HG02642 (cell line): ENCODE data around the gene TLN1.

Experiments used
- ATAC-seq: cut with Tn5 transposase; IDR thresholded peaks from one replicate; pipeline ENCODE4 v1.9.1; 2021; ENCODE audit warnings: mild to moderate bottlenecking; ENCODE audit not compliant: unreplicated experiment, poor library complexity

Gene TLN1

DNA sequence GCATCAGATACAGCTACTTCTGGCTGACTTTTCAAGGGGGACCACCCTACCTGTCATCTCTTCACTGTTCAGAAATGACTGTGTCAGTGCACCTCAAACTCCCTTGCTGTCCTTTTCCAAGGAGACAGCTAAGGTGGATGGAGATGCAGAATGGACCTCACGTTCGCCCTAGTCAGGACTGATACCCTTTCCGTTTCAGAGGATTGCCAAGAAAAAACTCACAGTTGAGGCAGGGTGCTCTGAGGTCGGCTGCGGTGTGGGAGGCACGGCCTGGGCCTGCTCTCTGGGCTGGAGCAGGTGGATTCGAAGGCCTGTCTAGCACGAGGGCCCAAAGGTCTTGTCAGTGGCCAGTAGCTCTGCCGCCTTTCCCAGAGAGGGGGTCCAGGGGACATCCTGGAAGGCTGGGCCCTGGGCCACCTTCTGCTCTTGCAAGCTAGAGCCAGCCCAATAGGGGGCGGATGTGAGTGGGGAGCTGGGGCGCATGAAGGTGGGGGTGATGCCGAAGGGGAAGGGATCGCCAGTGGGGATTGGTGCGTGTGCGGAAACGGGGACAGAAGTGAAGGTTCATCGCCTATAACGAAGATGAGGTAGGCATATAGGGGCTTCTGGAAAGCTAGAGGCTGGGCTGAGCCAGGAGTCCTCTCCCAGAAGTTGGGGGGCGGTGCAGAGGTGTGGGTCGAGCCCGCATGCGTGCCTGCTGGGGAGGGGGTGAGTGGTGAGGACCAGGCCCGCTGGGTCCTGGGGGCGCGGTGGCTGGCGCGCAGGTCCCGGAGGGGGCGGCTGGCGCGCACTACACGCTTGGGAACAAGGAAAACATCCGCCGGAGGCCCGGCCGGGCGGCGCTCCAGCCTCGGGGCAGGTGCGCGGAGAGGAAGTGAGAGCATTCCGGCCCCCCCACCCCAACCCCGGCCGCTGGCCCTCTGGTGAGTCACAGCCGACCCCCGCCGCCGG is 24.6 kb upstream of the TLN1 start:
- peak; percentile 72 for ATAC-seq

DNA sequence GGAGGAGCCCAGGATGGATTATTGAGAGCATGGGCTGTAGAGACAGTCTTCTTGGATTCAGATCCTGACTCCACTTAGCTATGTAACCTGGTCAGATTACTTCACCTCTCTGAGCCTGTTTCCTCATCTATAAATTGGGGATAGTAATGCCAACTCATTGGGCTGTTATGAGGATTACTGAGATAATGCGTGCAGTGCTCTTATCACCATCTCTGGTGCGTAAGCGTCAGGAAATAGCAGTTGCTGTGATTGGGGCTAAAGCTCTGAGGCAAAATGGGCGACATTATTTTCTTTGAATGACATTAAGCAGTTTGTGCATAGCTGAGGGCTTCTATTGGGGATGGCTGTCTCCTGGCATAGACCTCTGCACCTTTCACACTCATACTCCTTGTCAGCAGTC is 23.1 kb upstream of the TLN1 start:
- no peak for ATAC-seq

DNA sequence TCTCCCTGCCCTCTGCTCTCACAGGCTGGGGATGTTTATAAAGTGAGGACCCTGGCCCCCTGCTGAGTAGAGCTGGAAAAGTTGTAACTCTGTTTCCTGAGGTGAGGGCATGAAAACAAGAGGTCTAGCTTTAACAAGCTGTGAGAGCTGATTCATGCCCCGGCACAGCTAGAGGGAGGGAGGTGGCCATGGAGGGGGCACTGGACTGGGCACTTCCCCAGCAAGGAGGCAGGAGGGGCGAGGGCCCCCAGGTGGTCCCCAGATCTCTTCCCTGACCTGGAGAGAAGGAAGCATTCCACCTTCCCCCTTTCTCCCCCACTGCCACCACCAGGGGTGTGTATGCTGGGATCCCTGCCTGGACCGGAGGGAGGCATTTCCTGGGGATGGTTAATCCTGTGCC is 22.3 kb upstream of the TLN1 start, which contains the start of gene MSMP:
TSS of gene MSMP (minus strand) at position 13 of the 400 bp plus-strand sequence. CDS start 147 bp downstream, outside the sequence.
- ATAC-seq: no peak

DNA sequence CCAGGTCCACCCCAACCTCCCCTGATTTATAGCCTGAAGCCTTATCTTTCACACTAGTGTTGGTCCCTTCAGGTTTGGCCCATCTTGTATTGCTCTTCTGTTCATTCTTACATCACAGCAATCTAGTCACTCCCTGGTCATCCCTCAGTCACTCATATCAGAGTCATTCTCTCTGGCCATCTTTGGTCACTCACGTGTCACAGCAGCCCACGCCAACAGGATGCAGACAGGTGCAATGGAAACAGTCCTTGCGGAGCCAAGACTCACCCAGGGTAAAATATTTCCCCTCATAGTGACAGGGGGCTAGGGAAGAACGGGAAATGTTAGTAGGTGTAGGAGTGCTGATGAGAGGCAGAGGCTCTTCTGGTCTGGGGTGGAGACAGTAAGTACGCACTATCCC is 21.5 kb upstream of the TLN1 start:
- ATAC-seq: no peak

DNA sequence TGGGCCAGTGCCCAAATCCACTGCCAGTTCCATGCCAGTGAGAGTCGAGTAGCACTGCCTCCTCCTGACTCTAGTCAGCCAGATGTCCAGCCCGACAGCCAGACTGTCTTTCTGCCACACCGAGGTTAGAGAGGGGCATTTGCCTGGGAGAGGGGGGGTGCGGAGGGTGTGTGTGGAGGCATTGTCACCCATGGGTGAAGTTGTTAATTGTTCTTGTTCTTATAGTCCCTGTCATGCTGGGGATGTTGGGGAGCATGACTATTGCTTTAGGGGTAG is 18.2 kb upstream of the TLN1 start:
- no peak for ATAC-seq

DNA sequence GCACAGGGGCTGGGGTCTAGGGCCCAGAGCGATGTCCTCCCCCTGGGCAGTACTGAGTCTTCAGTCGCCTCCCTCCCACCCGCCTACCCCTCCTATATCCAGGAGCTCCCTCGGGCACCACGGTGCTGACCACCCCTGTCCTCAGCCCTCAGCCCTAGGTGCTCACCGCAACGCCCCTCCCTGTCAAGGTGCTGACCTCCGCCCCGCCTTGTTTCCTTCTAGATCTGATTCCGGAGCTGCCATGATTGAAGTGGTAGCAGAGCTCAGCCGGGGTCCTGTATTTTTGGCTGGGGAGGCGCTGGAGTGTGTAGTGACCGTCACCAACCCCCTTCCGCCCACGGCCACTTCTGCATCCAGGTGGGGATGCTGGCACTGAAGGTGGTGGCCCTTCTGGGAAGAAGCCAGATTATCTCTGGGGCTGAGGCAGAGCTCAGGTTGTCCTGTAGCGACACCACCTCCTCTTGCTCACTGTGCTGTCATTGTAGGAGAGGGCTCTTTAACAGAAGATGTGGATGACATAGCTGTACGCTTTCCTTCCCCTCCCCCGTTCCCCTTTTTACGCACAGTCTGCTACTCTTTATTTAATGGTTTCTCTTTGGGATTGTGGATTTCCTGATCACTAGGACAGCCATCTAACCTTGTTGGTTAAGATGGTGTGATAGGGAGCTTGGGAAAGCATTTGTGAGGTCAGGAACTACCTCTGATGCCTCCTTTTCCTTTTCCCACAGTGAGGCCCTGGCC is 17.7 kb upstream of the TLN1 start:
- peak; percentile 25 for ATAC-seq

DNA sequence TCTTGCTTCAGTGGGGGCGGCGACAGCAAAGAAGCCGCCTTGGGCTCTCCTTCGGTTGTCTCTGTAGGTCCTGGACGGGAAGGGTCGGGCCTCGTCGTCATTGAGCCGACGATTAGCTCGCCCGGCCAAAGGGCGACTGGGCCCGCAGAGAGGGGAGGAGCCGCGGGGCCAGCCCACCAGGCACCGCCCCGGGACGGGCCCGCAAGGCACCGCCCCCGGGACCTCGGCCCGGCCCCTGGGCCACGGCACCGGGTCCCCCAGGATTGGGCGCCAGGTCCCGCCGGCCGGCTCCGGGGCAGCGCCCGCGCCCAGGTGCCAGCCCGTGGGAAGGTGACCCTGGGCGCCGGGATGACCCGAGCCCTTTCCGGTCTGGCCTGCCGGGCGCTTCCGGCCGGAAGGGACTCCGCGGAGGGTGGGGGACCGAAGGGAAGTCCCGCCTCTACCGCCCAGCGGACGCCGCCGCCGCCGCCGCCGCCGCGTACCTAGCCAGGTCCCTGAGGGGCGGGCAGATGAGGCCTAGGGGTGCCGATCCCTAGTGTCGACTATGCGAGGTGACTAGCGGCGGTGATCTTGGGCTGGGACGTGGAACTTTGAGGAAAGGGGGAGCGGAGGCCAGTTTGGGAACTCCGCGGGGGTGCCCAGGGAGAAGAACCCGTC is 17.0 kb upstream of the TLN1 start, which contains the start of the genes GBA2 and RGP1:
TSS of gene GBA2 (minus strand) at position 371 of the 657 bp plus-strand sequence. CDS start 524 bp downstream, outside the sequence.
TSS of gene RGP1 (plus strand) at position 430 of the 657 bp plus-strand sequence. CDS start 469 bp downstream, outside the sequence.
- ATAC-seq: peak; percentile 83

DNA sequence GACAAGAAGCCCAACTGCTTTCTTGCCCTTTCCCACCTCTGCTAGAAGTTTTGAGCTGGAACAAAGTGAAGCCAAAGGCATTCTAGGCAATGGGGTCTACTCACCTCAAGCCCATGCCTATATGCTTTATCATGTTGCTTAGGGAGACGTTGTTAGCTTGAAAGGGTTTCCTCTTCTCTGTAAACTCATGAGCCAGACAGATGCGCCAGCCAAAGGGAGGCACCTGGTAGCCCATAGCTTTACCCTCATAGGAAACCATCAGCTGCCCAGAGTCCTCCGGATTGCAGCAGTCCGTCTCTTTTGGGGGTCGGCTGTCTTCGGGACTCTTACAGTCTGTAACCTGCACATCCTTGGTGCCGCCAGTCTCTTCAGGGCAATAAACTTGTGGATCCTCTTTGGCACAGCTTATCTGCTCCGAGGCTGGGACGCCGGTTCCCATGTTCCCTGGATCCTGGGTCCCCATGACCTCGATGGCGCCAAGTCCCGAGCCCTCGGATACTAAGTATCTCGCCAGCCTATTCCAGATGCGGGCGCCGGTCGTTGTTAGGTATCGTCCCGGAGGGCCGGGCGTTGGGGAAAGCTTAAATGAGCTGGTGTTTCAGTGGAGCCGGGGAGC is 16.4 kb upstream of the TLN1 start:
- ATAC-seq: no peak

DNA sequence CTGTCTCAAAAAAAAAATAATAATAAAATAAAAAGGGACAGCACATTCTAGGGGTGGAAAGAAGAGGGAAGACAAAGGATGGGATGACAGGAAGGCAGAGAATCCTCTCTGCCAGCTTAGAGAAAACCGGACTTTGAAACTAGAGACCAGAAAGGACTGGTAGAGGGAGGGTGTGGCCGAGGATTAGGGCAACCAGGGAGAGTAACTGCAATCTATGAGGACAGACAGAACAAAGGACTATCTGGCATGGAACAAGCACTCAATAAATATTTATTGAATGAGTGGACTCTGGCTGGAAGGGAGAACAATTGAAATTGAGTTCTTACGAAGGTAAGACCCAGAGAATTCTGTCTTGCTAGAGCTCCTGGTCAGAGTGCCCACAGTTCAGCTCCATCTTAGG is 14.6 kb upstream of the TLN1 start:
- ATAC-seq: no peak

DNA sequence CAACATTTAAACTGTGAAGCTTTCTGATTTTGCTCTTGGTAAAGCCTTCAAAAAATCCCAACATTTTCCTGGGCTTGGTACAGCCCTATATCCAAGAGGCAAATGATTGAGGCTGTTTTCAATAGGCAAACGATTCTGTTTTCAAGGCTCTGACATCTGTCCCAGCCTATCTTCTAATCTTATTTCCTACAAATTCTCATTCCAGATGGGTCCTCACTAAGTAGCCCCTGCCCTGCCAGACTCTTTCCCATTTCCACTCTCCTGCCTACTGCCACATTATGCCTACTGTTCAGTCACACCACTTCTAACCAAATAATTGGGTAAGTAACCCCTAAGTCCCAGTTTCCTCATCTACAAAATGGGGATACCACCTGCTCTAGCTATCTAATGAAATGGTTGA is 13.6 kb upstream of the TLN1 start:
- ATAC-seq: no peak

DNA sequence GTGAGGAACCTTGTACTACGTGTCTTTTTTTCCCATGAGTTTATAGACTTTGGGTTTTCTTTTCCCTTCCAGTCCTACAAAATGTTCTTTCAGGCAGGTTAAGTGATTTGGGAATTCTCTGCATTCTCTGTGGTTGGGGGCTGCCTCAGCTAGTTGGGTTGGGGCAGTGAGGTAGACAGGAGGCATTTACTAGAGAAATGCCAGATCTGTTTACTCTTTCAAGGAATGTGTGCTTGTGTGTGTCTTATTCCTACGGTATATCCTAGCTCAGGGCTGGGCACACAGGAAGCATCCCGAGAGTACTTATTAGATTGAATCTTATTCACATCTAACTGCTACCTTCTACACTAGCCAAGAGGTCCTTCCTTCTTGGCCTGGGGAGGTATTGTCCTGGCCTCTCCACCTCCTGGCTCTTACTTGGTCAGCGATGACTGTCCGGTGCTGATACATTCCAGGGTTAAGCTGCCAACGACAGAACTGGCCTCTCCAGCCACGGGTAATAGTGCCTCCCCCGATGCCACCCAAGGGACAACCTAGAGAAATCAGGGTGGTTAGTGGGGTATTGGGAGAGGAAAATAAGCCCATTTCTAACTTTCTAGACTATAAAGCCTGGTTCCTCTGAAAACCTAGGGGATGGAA is 12.0 kb upstream of the TLN1 start:
- ATAC-seq: no peak

DNA sequence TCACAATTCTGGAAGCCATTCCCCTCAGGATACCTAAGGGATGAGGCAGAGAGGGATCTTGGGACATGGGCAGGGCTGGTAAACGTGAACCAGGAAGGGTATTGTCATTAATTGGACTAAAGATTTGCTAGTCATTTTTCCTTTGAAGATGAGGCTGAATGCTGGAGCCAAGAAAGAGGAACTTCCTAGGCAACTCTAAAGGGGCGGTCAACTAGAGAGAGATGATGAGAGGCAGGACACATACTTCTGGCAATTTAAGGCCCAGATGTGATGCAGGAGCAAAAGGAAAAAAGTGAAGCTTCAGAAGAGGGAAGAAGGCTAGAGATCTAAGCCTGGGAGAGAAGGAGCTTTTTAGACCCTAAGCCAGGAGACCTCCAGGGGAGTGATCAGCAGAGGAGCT is 11.5 kb upstream of the TLN1 start:
- no peak for ATAC-seq

DNA sequence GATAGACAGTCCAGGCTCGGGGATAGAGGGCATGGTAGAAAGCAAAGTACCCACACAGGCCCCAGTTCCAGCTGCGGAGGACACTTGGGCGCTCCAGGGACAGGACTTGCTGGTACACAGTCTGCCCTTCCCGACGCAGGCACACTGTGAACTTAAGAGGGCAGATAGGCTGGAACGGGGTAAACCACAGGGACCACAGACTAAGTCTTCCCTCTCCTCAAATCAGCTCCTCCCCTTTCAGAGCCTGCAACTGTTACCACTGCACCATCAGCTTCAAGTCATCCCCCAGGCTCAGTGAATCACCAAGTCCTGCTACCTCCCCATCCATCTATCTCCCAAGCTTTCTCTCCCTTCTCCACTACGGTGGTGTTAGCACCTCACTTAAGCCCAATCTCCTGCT is 9.7 kb upstream of the TLN1 start:
- ATAC-seq: no peak

DNA sequence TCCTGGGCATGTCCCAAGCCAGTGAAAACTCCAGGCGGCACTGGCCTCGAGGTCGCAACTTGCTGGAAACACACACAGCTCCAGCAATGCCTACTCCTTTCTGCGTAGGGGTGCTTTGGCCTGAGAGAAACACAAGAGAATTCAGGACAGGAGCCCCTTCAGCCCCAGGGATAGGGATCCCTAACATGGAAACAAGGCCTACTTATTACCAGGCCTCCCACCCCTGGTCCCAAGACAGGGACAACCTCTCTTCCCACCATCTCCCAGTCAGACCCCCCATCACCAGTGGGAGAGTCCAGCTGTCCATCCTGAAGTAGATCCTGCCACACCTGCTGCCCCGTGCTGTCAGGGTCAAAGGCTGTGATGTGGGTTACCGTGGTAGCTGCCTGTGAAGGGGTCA is 8.2 kb upstream of the TLN1 start:
- no peak for ATAC-seq

DNA sequence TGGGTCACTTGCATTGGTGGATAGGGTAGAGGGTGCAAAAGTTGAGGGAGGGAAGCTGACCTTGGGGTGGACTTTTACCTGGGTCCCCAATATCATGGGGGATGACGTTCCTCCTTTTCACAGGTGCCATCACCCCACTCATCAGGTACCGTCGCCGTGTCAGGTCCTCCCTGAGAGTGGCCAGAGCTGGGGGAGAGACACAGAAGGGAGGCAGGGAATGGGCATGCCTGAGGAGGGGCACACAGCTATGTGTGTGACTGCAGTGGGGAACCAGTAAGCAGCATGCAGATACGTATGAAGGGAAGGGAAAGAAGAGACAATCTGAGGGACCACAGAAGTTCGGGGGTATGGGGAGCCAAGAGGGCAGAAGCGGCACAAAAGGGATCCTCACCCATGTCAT is 6.9 kb upstream of the TLN1 start:
- no peak for ATAC-seq

DNA sequence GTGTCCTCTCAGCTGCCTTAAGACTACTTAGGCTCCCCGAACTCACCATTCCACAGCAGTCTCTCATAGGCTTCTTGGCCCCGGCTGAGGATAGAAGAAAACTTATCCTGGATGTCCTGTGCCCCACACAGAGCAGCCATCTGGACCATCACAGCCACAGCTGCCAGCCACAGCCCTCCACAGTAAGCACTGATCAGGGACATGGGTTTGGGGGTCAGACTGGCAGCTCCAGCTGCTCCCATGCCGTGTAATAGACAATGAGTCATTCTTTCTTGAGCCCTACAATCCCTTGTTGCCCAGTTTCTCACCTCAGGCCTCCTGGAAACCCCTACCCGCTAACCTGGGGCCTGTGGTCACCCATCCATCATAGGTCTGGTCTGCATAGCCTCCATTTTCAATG is 6.2 kb upstream of the TLN1 start:
- no peak for ATAC-seq

DNA sequence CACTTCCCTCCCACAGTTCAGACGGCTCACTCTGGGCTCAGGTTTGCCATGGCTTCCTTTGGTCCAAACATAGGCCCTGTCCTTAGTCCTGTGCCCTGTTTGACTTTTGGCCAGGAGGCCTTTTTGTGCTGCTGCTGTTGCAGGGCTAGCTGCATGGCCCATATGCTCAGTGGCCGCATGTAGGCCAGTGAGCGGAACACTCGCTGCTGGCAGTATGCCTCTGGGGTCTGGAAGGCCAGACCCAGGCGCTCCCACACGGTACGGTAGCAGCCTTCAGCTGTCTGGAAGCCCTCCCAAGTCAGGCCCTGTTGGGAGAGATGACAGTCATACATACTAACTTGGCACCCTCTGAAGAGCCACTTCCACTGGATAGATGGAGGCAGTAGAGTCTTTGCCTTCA is 5.1 kb upstream of the TLN1 start:
- ATAC-seq: no peak

DNA sequence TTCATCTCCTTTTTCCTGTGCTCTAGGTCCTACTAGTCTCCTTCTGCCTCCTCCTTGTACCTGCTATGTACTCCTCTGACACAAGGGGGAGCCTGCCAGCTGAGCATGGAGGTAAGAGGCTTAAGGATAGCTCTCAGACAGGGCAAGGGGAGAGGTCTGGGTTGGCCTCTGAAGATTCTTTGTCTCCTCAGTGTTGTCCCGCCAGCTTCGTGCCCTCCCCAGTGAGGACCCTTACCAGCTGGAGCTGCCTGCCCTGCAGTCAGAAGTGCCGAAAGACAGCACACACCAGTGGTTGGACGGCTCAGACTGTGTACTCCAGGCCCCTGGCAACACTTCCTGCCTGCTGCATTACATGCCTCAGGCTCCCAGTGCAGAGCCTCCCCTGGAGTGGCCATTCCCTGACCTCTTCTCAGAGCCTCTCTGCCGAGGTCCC is 4.2 kb upstream of the TLN1 start:
- no peak for ATAC-seq

DNA sequence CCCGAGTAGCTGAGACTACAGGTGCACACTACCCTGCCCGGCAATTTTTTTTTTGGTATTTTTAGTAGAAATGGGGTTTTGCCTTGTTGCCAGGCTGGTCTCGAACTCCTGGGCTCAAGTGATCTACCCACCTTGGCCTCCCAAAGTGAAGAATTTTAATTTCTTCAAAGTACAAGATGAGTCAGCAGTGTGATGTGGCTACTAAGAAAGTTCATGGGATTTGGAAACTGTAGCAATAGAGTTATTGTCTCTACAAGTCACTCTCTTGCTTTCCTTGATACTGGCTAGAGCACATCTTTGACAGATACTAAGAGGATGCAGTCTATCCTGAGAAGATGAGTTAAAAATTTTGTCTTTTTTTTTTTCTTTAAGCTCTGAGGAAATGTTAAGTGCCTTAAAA is 2.1 kb upstream of the TLN1 start:
- no peak for ATAC-seq
